ENCODE results near the gene SH2D6. TPM values are rescaled to one million over a fixed set of nuclear protein-coding genes. Genes with fewer than 3 reads are reported as not detected.
A peak's percentile ranks its signal among the peaks of the same experiment; 100 is the strongest.
"Not testable (repeated sequence)": the region's sequence is repeated elsewhere in the genome, so short reads cannot be mapped to it uniquely, and the experiment has no call there.

SH2D6 gene
- total and polyA plus RNA-seq, 11 donors: not detected

GRCh38 chr2:85475799-85476490 lies 57.4 kb downstream of the SH2D6 start:
- intact Hi-C loops (cut with DNase I): no loop called here
- ATAC-seq (peak; percentile 40 to 73 (median 56)), DNase-seq (no peak)
- Histone ChIP-seq H3K4me3 (no peak overlapping the region), H3K9me3 (no peaks in the 10 kb centered on the region), H3K36me3 (no peaks in the 10 kb centered on the region), H3K4me1 (peaks cover 0 to 15% (median 0%) of the 10 kb centered on the region in 12 donors), H3K27ac (peak overlapping the region in 5 of 12 donors; percentile 5 to 62 (median 8)), H3K27me3 (no peaks in the 10 kb centered on the region)
- 44 to 46% (median 45%) methylated on average over 3 of the region's 3 CpGs for WGBS, 4 donors
- no peak for TF ChIP-seq POLR2A (IDR thresholded peaks at IDR 0.05)
- no peak for TF ChIP-seq CTCF (IDR thresholded peaks at IDR 0.05)

- no peak for ATAC-seq
- Histone ChIP-seq H3K4me1 (peaks cover 0 to 9% (median 0%) of the 10 kb centered on the region in 12 donors), H3K4me3 (no peak overlapping the region), H3K9me3 (no peaks in the 10 kb centered on the region), H3K27ac (peak overlapping the region in 4 of 12 donors; percentile 5 to 62 (median 16)), H3K36me3 (no peaks in the 10 kb centered on the region), H3K27me3 (no peaks in the 10 kb centered on the region)
- no peak for DNase-seq
- no peak for TF ChIP-seq CTCF (IDR thresholded peaks at IDR 0.05)
- TF ChIP-seq POLR2A (IDR thresholded peaks at IDR 0.05): no peak
- WGBS, 4 donors: 56 to 98% (median 92%) methylated on average over 1 of the region's 1 CpG
- intact Hi-C loops (cut with DNase I): no loop called here
Measured at GRCh38 chr2:85476624-85477023, 58.1 kb downstream of the SH2D6 start.

GRCh38 chr2:85477884-85478283 lies 59.4 kb downstream of the SH2D6 start:
- intact Hi-C loops (cut with DNase I): no loop called here
- DNase-seq (no peak), ATAC-seq (no peak)
- Histone ChIP-seq H3K9me3 (no peaks in the 10 kb centered on the region), H3K4me1 (peaks cover 0 to 9% (median 0%) of the 10 kb centered on the region in 12 donors), H3K36me3 (no peaks in the 10 kb centered on the region), H3K27ac (no peak overlapping the region), H3K4me3 (no peak overlapping the region), H3K27me3 (no peaks in the 10 kb centered on the region)
- TF ChIP-seq CTCF (IDR thresholded peaks at IDR 0.05): no peak
- TF ChIP-seq POLR2A (IDR thresholded peaks at IDR 0.05): no peak
- WGBS, 4 donors: 92 to 94% (median 92%) methylated on average over 2 of the region's 2 CpGs

GRCh38 chr2:85481818-85482777 lies 63.6 kb downstream of the SH2D6 start:
- Histone ChIP-seq H3K4me3 (no peak overlapping the region), H3K27me3 (no peaks in the 10 kb centered on the region), H3K27ac (no peak overlapping the region), H3K36me3 (no peaks in the 10 kb centered on the region), H3K4me1 (no peaks in the 10 kb centered on the region), H3K9me3 (no peaks in the 10 kb centered on the region)
- no peak for DNase-seq
- intact Hi-C loops (cut with DNase I): no loop called here
- WGBS, 4 donors: 91 to 93% (median 92%) methylated on average over 13 of the region's 13 CpGs
- no peak for ATAC-seq
- TF ChIP-seq CTCF (IDR thresholded peaks at IDR 0.05) (no peak), POLR2A (IDR thresholded peaks at IDR 0.05) (no peak)

- H3K27ac ChIP-seq; H3K4me3 ChIP-seq; DNase-seq; H3K36me3 ChIP-seq; ATAC-seq; intact Hi-C loops (cut with DNase I); H3K27me3 ChIP-seq; H3K4me1 ChIP-seq; H3K9me3 ChIP-seq: not testable (repeated sequence)
- WGBS, 4 donors: 93 to 100% (median 97%) methylated on average over 1 of the region's 2 CpGs
Measured at GRCh38 chr2:85484615-85485014, 66.1 kb downstream of the SH2D6 start.

All from heart left ventricle (tissue), 16 donors.